NOMO-1 (cell line): ENCODE results near the gene RBKS.
"Not testable (repeated sequence)": the region's sequence is repeated elsewhere in the genome, so short reads cannot be mapped to it uniquely, and the experiment has no call there.

Experiments used
- DNase-seq, 2 experiments: peaks; one replicate each; lab custom pipeline; 2025; ENCODE audit not compliant: unreplicated experiment in 2 of 2; lab: John Stamatoyannopoulos, UW

RBKS gene

GRCh38 chr2:27907547-27907946 is 17.4 kb upstream of the RBKS start:
- DNase-seq: no peak

- no peak for DNase-seq
Observed at GRCh38 chr2:27906074-27906473, 15.9 kb upstream of the RBKS start.

- no peak for DNase-seq
Observed at GRCh38 chr2:27904405-27904665, 14.1 kb upstream of the RBKS start.

- no peak for DNase-seq
Observed at GRCh38 chr2:27903649-27904404, 13.6 kb upstream of the RBKS start.

GRCh38 chr2:27903018-27903417 is 12.8 kb upstream of the RBKS start:
- no peak for DNase-seq

- no peak for DNase-seq
Observed at GRCh38 chr2:27902098-27902497, 11.9 kb upstream of the RBKS start.

- peak; percentile 34 to 35 for DNase-seq
Observed at GRCh38 chr2:27901234-27901633, 11.0 kb upstream of the RBKS start.

GRCh38 chr2:27897717-27898116 is 7.5 kb upstream of the RBKS start:
- DNase-seq: peak; percentile 7 to 60

GRCh38 chr2:27893006-27893405 is 2.8 kb upstream of the RBKS start:
- DNase-seq: peak in 1 of 2 experiments; percentile 28

GRCh38 chr2:27891673-27892105 is 1.5 kb upstream of the RBKS start:
- no peak for DNase-seq

GRCh38 chr2:27890924-27891672 is 911 bp upstream of the RBKS start:
- DNase-seq: peak; percentile 47 to 77

- DNase-seq: peak; percentile 39 to 53
Observed at GRCh38 chr2:27889774-27890145, 427 bp downstream of the RBKS start.

- peak in 1 of 2 experiments; percentile 27 for DNase-seq
Observed at GRCh38 chr2:27888790-27889189, 1.4 kb downstream of the RBKS start.

GRCh38 chr2:27887830-27888229 is 2.4 kb downstream of the RBKS start:
- DNase-seq: peak; percentile 38 to 43

- DNase-seq: no peak
Observed at GRCh38 chr2:27887111-27887510, 3.1 kb downstream of the RBKS start.

GRCh38 chr2:27886322-27886721 is 3.9 kb downstream of the RBKS start:
- no peak for DNase-seq

- DNase-seq: no peak
Observed at GRCh38 chr2:27885661-27886060, 4.5 kb downstream of the RBKS start.

GRCh38 chr2:27885234-27885633 is 5.0 kb downstream of the RBKS start:
- DNase-seq: no peak

GRCh38 chr2:27884601-27885000 is 5.6 kb downstream of the RBKS start:
- no peak for DNase-seq

GRCh38 chr2:27882584-27882922 is 7.6 kb downstream of the RBKS start:
- DNase-seq: not testable (repeated sequence)

- not testable (repeated sequence) for DNase-seq
Observed at GRCh38 chr2:27881815-27882583, 8.2 kb downstream of the RBKS start.

- DNase-seq: no peak
Observed at GRCh38 chr2:27878825-27879224, 11.4 kb downstream of the RBKS start.
